Neuronal stem cell (in vitro differentiated cells): ENCODE measurements around the gene ERC1.
A peak's percentile ranks its signal among the peaks of the same experiment; 100 is the strongest.

Source experiments
- DNase-seq: peaks from one replicate; pipeline ENCODE4 v3.0.0-alpha.2; 2013; ENCODE audit warnings: low spot score
- H2AFZ ChIP-seq: one replicate; pipeline ENCODE4 v1.6.1; 2013; ENCODE audit warnings: mild to moderate bottlenecking, low read length, inconsistent platforms
- H2AK5ac ChIP-seq: 2 replicates; pipeline ENCODE4 v1.6.1; 2013; ENCODE audit warnings: low read depth, mild to moderate bottlenecking, inconsistent platforms, low read length, moderate library complexity, mixed read lengths
- H2BK120ac ChIP-seq: 2 replicates; pipeline ENCODE4 v1.6.1; 2013; ENCODE audit warnings: low read depth, mild to moderate bottlenecking, inconsistent platforms, low read length, moderate library complexity, mixed read lengths
- H2BK12ac ChIP-seq: one replicate; pipeline ENCODE4 v1.6.1; 2013; ENCODE audit warnings: low read length, inconsistent platforms
- H2BK15ac ChIP-seq: 2 replicates; pipeline ENCODE4 v1.6.1; 2013; ENCODE audit warnings: mild to moderate bottlenecking, low read length, inconsistent platforms, mixed read lengths
- H2BK5ac ChIP-seq: one replicate; pipeline ENCODE4 v1.6.1; 2013; ENCODE audit warnings: inconsistent platforms, mild to moderate bottlenecking, low read length, moderate library complexity
- H3K14ac ChIP-seq: one replicate; pipeline ENCODE4 v1.6.1; 2013; ENCODE audit warnings: low read length, inconsistent platforms
- H3K18ac ChIP-seq: 2 replicates; pipeline ENCODE4 v1.6.1; 2013; ENCODE audit warnings: low read length, inconsistent platforms
- H3K23ac ChIP-seq: 2 replicates; pipeline ENCODE4 v1.6.1; 2013; ENCODE audit warnings: low read depth, mild to moderate bottlenecking, mixed read lengths, low read length, inconsistent platforms; ENCODE audit not compliant: poor library complexity
- H3K27ac ChIP-seq: replicated peaks from 3 replicates; pipeline ENCODE4 v1.5.1; 2013; ENCODE audit warnings: low read length, inconsistent platforms
- H3K27me3 ChIP-seq, 3 experiments: 2 replicates each; pipeline ENCODE4 v1.6.1; 2013; ENCODE audit warnings: low read length in 3 of 3, mild to moderate bottlenecking in 2 of 3, inconsistent platforms in 1 of 3, low read depth in 1 of 3, mixed read lengths in 1 of 3, moderate library complexity in 1 of 3; ENCODE audit not compliant: control insufficient read depth in 3 of 3, insufficient read depth in 3 of 3
- H3K36me3 ChIP-seq, 2 donors: replicated peaks in 1 of 2; 2 replicates each; pipeline ENCODE4 v1.6.1; 2013; ENCODE audit warnings: low read length in 2 of 2; ENCODE audit not compliant: control insufficient read depth in 2 of 2, insufficient read depth in 2 of 2
- H3K4ac ChIP-seq: 2 replicates; pipeline ENCODE4 v1.6.1; 2013; ENCODE audit warnings: inconsistent platforms, mild to moderate bottlenecking, low read length, moderate library complexity
- H3K4me1 ChIP-seq, 2 donors: 1 replicate in 1 of 2; 2 replicates in 1 of 2; pipeline ENCODE4 v1.6.1; 2013; ENCODE audit warnings: low read length in 2 of 2, low read depth in 1 of 2; ENCODE audit not compliant: control insufficient read depth in 2 of 2, insufficient read depth in 1 of 2
- H3K4me2 ChIP-seq: one replicate; pipeline ENCODE4 v1.6.1; 2013; ENCODE audit warnings: mild to moderate bottlenecking, low read length, inconsistent platforms; ENCODE audit not compliant: insufficient read depth, poor library complexity, severe bottlenecking
- H3K4me3 ChIP-seq, 2 donors: 2 replicates each; pipeline ENCODE4 v1.5.1; 2013; ENCODE audit warnings: low read length in 2 of 2, mild to moderate bottlenecking in 2 of 2, inconsistent platforms in 1 of 2, moderate library complexity in 1 of 2
- H3K79me1 ChIP-seq: one replicate; pipeline ENCODE4 v1.6.1; 2013; ENCODE audit warnings: low read depth, mild to moderate bottlenecking, inconsistent platforms, low read length, moderate library complexity
- H3K9ac ChIP-seq: one replicate; pipeline ENCODE4 v1.6.1; 2013; ENCODE audit warnings: mild to moderate bottlenecking, low read depth, low read length, inconsistent platforms; ENCODE audit not compliant: poor library complexity
- H3K9me3 ChIP-seq, 2 donors: replicated peaks in 1 of 2; 2 replicates each; pipeline versions ENCODE3 to v1.6.1; 2013; ENCODE audit warnings: low read length in 2 of 2, mild to moderate bottlenecking in 2 of 2, inconsistent platforms in 1 of 2, low read depth in 1 of 2, mixed read lengths in 1 of 2, moderate library complexity in 1 of 2; ENCODE audit not compliant: control insufficient read depth in 2 of 2, insufficient read depth in 1 of 2
- H4K8ac ChIP-seq: one replicate; pipeline ENCODE4 v1.6.1; 2013; ENCODE audit warnings: low read depth, mild to moderate bottlenecking, inconsistent platforms, low read length, moderate library complexity
- H4K91ac ChIP-seq: one replicate; pipeline ENCODE4 v1.6.1; 2013; ENCODE audit warnings: low read length, low read depth, mild to moderate bottlenecking, inconsistent platforms; ENCODE audit not compliant: poor library complexity
- WGBS, 2 donors: extraction: QIAGEN DNeasy Blood & Tissue Kit; methylation state at CpG; one replicate each; pipeline ENCODE4 v1.1.7; 2013; ENCODE audit warnings: missing lambda C conversion rate in 2 of 2, mixed read lengths in 1 of 2; ENCODE audit not compliant: insufficient read length in 2 of 2, insufficient replicate concordance in 1 of 2; ENCODE audit errors: extremely low coverage in 2 of 2; 5-methylcytosine and 5-hydroxymethylcytosine counted together

Gene ERC1

DNA sequence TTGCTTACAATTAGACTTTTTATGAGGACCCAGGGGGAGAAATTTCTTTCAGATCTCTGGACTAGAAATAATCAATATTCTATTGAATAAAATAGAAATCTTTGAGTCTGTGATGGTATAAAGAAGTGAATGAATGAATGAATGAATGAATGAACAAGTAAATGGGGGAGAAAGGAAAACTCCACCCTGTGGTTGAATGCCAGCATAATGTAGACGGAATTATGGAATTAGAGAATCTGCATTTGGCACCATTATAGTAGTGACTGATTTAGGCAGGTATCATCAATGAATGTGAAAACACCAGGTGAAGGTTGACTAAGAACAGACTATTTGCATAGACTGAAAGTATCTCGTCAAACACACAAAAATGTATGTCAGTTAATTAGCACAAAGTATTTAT is 468.3 kb downstream of the ERC1 start:
- no peaks in the 10 kb centered on the region for H3K36me3 ChIP-seq
- no peak overlapping the region for H2BK5ac ChIP-seq
- no peaks in the 10 kb centered on the region for H3K79me1 ChIP-seq
- no peak overlapping the region for H2BK15ac ChIP-seq
- H4K91ac ChIP-seq, result no peak overlapping the region
- no peak overlapping the region for H3K4ac ChIP-seq
- no peak overlapping the region for H3K27ac ChIP-seq
- no peak overlapping the region for H4K8ac ChIP-seq
- no peak overlapping the region for H2AFZ ChIP-seq
- H2BK12ac ChIP-seq, result no peak overlapping the region
- H3K27me3 ChIP-seq, result no peaks in the 10 kb centered on the region
- no peak overlapping the region for H3K18ac ChIP-seq
- no peak overlapping the region for H3K4me3 ChIP-seq
- WGBS, 2 donors, result no CpG with 5 or more reads among the region's 2 CpGs
- no peak overlapping the region for H3K9ac ChIP-seq
- H2AK5ac ChIP-seq, result no peak overlapping the region
- H3K4me1 ChIP-seq, result peaks cover 2 to 5% of the 10 kb centered on the region in 2 donors
- H3K4me2 ChIP-seq, result no peak overlapping the region
- peaks cover 2 to 4% of the 10 kb centered on the region in 2 donors for H3K9me3 ChIP-seq
- H2BK120ac ChIP-seq, result no peak overlapping the region
- H3K23ac ChIP-seq, result no peak overlapping the region
- no peak for DNase-seq
- H3K14ac ChIP-seq, result no peak overlapping the region

DNA sequence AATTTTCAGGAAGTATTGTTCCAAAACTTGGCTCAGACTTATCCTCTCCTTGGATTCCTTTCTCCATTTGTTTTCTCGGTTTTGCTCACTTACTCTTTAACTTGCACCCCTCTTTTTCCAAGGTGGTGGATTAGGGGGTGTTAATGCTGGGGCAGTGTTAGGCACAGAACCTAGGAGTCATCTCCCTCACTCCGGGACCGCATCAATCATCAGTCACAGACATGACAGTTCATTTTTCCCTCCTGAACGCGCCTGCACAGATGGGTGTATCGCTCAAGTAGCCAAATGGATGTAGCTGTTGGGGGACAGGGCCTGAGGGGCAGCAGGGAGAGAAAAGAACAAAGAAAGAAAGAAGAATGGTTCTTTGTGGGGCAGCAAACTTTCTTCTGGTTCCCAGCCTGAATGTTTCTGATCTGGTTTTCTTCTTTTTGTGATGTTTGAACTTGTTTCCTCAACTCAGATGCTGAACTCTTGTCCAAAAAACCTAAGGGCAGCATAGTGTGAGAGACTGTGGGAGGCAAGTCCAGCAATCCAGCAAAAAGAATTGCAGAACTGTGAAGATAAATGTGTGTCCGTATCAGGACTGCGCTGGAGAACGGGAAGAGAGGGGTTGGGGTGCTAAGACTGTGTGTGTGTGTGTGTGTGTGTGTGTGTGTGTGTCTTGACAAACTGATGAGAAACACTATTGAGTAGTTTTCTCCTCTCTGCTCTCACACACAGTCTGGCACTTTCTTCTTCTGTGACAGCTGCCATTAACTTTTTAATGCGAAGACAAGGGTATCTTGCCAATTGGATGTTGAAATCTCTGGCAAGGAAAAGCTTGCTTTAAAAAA is 472.3 kb downstream of the ERC1 start:
- no CpG with 5 or more reads among the region's 10 CpGs for WGBS, 2 donors
- Histone ChIP-seq H4K8ac (no peak overlapping the region), H3K4me3 (no peak overlapping the region), H2BK12ac (no peak overlapping the region), H3K23ac (no peak overlapping the region), H3K18ac (peak overlapping the region; percentile 11), H3K9ac (no peak overlapping the region), H2AFZ (peak overlapping the region; percentile 21), H2AK5ac (no peak overlapping the region), H2BK120ac (no peak overlapping the region), H3K4me2 (no peak overlapping the region), H3K27ac (no peak overlapping the region), H3K4me1 (peaks cover 2 to 7% of the 10 kb centered on the region in 2 donors), H3K14ac (no peak overlapping the region), H2BK15ac (no peak overlapping the region), H3K27me3 (no peaks in the 10 kb centered on the region), H4K91ac (no peak overlapping the region), H3K36me3 (no peaks in the 10 kb centered on the region), H3K9me3 (peaks cover 3 to 8% of the 10 kb centered on the region in 2 donors), H3K79me1 (no peaks in the 10 kb centered on the region), H2BK5ac (no peak overlapping the region), H3K4ac (no peak overlapping the region)
- no peak for DNase-seq

DNA sequence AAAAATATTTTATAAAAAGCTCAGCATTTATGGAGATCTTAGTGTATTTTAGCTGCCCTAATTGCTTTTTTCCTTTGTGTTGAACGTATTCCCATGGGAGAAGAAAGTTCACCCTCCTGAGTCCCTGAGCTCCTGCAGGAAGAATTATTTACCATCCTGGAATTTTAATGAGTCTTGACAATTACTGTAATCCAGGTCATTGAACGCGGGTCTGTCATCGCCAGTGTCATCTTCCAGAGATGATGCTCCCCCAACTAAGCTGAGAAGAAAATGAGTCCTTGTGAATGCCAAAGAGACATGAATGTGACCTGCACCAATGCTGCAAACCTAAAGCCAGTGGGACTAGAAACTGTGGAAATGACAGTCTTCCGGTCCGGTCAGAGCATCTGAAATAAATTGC is 473.9 kb downstream of the ERC1 start:
- H3K4me2 ChIP-seq, result no peak overlapping the region
- no peaks in the 10 kb centered on the region for H3K79me1 ChIP-seq
- no peaks in the 10 kb centered on the region for H3K36me3 ChIP-seq
- no peak overlapping the region for H3K9ac ChIP-seq
- H2AK5ac ChIP-seq, result no peak overlapping the region
- no peak overlapping the region for H2BK15ac ChIP-seq
- H2BK12ac ChIP-seq, result no peak overlapping the region
- no peak overlapping the region for H3K14ac ChIP-seq
- H3K18ac ChIP-seq, result no peak overlapping the region
- no peak overlapping the region for H3K23ac ChIP-seq
- peaks cover 3 to 8% of the 10 kb centered on the region in 2 donors for H3K9me3 ChIP-seq
- no peak overlapping the region for H4K8ac ChIP-seq
- H3K4me1 ChIP-seq, result peaks cover 2 to 9% of the 10 kb centered on the region in 2 donors
- WGBS, 2 donors, result no CpG with 5 or more reads among the region's 6 CpGs
- no peak overlapping the region for H2AFZ ChIP-seq
- H3K4ac ChIP-seq, result no peak overlapping the region
- no peak overlapping the region for H2BK120ac ChIP-seq
- no peak overlapping the region for H2BK5ac ChIP-seq
- no peak for DNase-seq
- no peaks in the 10 kb centered on the region for H3K27me3 ChIP-seq
- H3K4me3 ChIP-seq, result no peak overlapping the region
- no peak overlapping the region for H4K91ac ChIP-seq
- no peak overlapping the region for H3K27ac ChIP-seq

DNA sequence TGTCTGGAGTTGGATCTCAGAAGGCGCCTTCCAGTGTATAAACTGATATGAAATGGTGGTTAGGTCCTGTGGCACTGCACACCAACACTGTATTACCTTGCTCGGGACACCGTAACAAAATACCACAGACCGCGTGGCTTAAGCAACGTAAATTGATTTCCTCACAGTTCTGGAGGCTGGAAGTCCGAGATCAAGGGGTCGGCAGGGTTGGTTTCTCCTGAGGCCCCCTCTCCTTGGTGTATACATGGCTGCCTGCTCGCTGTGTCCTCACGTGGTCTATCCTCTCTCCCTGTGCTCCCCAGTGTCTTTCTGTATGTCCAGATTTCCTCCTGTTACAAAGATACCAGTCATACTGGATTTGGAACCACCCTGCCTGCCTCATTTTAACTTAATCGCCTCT is 475.0 kb downstream of the ERC1 start:
- no peak for DNase-seq
- no peak overlapping the region for H2BK15ac ChIP-seq

More for the DNA sequence above, 475.0 kb downstream of the ERC1 start:
- Histone ChIP-seq H3K36me3 (no peaks in the 10 kb centered on the region), H3K9ac (no peak overlapping the region), H3K27me3 (no peaks in the 10 kb centered on the region), H3K23ac (no peak overlapping the region), H3K18ac (peak overlapping the region; percentile 41), H4K8ac (no peak overlapping the region), H3K4me2 (no peak overlapping the region), H2BK120ac (no peak overlapping the region), H3K4ac (no peak overlapping the region), H3K4me1 (peaks cover 2 to 11% of the 10 kb centered on the region in 2 donors), H3K27ac (no peak overlapping the region), H2AFZ (no peak overlapping the region), H3K9me3 (peaks cover 2 to 8% of the 10 kb centered on the region in 2 donors), H3K79me1 (no peaks in the 10 kb centered on the region), H2AK5ac (no peak overlapping the region), H2BK5ac (no peak overlapping the region), H3K14ac (no peak overlapping the region), H4K91ac (no peak overlapping the region), H2BK12ac (no peak overlapping the region), H3K4me3 (no peak overlapping the region)
- no CpG with 5 or more reads among the region's 11 CpGs for WGBS, 2 donors
